RWPE2 (cell line): Measurements from ENCODE around the gene FIBCD1.

Experiments
- ATAC-seq: fragments of 200-7000 bp; cut with Tn5 transposase; 3 replicates; pipeline ENCODE4 v1.9.1; 2021; ENCODE audit warnings: low read depth
- DNase-seq: peaks from one replicate; pipeline ENCODE4 v3.0.0-alpha.2; 2020; ENCODE audit warnings: low spot score
- H3K27ac ChIP-seq: fragments of 450-650 bp; 2 replicates; pipeline ENCODE4 v1.5.1; 2017; ENCODE audit warnings: mild to moderate bottlenecking; ENCODE audit not compliant: poor library complexity, severe bottlenecking
- H3K27me3 ChIP-seq: fragments of 250-450 bp; sonication (Bioruptor Pico); 2 replicates; pipeline ENCODE4 v1.5.1; 2021; ENCODE audit warnings: mild to moderate bottlenecking, moderate library complexity; ENCODE audit not compliant: insufficient read depth, poor library complexity, severe bottlenecking
- H3K36me3 ChIP-seq: fragments of 250-450 bp; sonication (Bioruptor Pico); 2 replicates; pipeline ENCODE4 v1.5.1; 2020; ENCODE audit warnings: low read depth, mild to moderate bottlenecking, moderate library complexity
- H3K4me1 ChIP-seq: fragments of 250-450 bp; sonication (Bioruptor Pico); 2 replicates; pipeline ENCODE4 v1.5.1; 2021; ENCODE audit warnings: mild to moderate bottlenecking, moderate library complexity; ENCODE audit not compliant: insufficient read depth, poor library complexity, severe bottlenecking
- H3K4me3 ChIP-seq: fragments of 250-450 bp; sonication (Bioruptor Pico); 2 replicates; pipeline ENCODE4 v1.5.1; 2021; ENCODE audit warnings: mild to moderate bottlenecking, moderate library complexity; ENCODE audit not compliant: severe bottlenecking
- H3K9me3 ChIP-seq: fragments of 250-450 bp; sonication (Bioruptor Pico); 2 replicates; pipeline ENCODE4 v1.5.1; 2021; ENCODE audit warnings: mild to moderate bottlenecking, moderate library complexity; ENCODE audit not compliant: severe bottlenecking
- TF ChIP-seq, protein P1 (sequence below): fragments of 450-650 bp; IDR thresholded peaks from one replicate; pipeline ENCODE4 v1.5.1; 2017; ENCODE audit warnings: mild to moderate bottlenecking, moderate library complexity; ENCODE audit not compliant: poor library complexity, severe bottlenecking

Gene FIBCD1

GRCh38 chr9:130945173-130945572, 6.1 kb upstream of the FIBCD1 start:
- Histone ChIP-seq H3K27ac (no peak overlapping the region), H3K9me3 (peaks cover 11% of the 10 kb centered on the region), H3K4me3 (no peak overlapping the region), H3K27me3 (no peaks in the 10 kb centered on the region), H3K4me1 (peaks cover 27% of the 10 kb centered on the region), H3K36me3 (no peaks in the 10 kb centered on the region)
- DNase-seq (no peak), ATAC-seq (no peak)
- TF ChIP-seq, protein P1, sequence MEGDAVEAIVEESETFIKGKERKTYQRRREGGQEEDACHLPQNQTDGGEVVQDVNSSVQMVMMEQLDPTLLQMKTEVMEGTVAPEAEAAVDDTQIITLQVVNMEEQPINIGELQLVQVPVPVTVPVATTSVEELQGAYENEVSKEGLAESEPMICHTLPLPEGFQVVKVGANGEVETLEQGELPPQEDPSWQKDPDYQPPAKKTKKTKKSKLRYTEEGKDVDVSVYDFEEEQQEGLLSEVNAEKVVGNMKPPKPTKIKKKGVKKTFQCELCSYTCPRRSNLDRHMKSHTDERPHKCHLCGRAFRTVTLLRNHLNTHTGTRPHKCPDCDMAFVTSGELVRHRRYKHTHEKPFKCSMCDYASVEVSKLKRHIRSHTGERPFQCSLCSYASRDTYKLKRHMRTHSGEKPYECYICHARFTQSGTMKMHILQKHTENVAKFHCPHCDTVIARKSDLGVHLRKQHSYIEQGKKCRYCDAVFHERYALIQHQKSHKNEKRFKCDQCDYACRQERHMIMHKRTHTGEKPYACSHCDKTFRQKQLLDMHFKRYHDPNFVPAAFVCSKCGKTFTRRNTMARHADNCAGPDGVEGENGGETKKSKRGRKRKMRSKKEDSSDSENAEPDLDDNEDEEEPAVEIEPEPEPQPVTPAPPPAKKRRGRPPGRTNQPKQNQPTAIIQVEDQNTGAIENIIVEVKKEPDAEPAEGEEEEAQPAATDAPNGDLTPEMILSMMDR, result no peak

GRCh38 chr9:130944510-130945058, 5.5 kb upstream of the FIBCD1 start:
- TF ChIP-seq, protein P1, result no peak
- no peaks in the 10 kb centered on the region for H3K36me3 ChIP-seq
- no peak overlapping the region for H3K4me3 ChIP-seq
- ATAC-seq (no peak), DNase-seq (no peak)
- no peak overlapping the region for H3K27ac ChIP-seq
- peaks cover 27% of the 10 kb centered on the region for H3K4me1 ChIP-seq
- H3K9me3 ChIP-seq, result peaks cover 7% of the 10 kb centered on the region
- no peaks in the 10 kb centered on the region for H3K27me3 ChIP-seq

GRCh38 chr9:130943777-130944176, 4.7 kb upstream of the FIBCD1 start:
- H3K4me3 ChIP-seq, result no peak overlapping the region
- no peak overlapping the region for H3K27ac ChIP-seq
- peaks cover 5% of the 10 kb centered on the region for H3K9me3 ChIP-seq
- H3K27me3 ChIP-seq, result no peaks in the 10 kb centered on the region
- ATAC-seq (no peak), DNase-seq (no peak)
- peaks cover 25% of the 10 kb centered on the region for H3K4me1 ChIP-seq
- no peaks in the 10 kb centered on the region for H3K36me3 ChIP-seq
- TF ChIP-seq, protein P1, result no peak

GRCh38 chr9:130943221-130943620, 4.2 kb upstream of the FIBCD1 start:
- Histone ChIP-seq H3K4me1 (peaks cover 19% of the 10 kb centered on the region), H3K36me3 (no peaks in the 10 kb centered on the region), H3K4me3 (no peak overlapping the region), H3K27me3 (no peaks in the 10 kb centered on the region), H3K27ac (no peak overlapping the region), H3K9me3 (peaks cover 5% of the 10 kb centered on the region)
- ATAC-seq (no peak), DNase-seq (no peak)
- TF ChIP-seq, protein P1, result no peak

GRCh38 chr9:130942679-130943078, 3.6 kb upstream of the FIBCD1 start:
- no peak for ATAC-seq
- no peak overlapping the region for H3K27ac ChIP-seq
- peaks cover 14% of the 10 kb centered on the region for H3K4me1 ChIP-seq
- DNase-seq, result no peak
- H3K36me3 ChIP-seq, result no peaks in the 10 kb centered on the region
- no peaks in the 10 kb centered on the region for H3K27me3 ChIP-seq
- TF ChIP-seq, protein P1, result no peak
- peaks cover 5% of the 10 kb centered on the region for H3K9me3 ChIP-seq
- no peak overlapping the region for H3K4me3 ChIP-seq
